GM21390 (cell line): ENCODE measurements around the gene PLN.

Experiments
- ATAC-seq: cut with Tn5 transposase; IDR thresholded peaks from one replicate; pipeline ENCODE4 v1.9.1; 2021; ENCODE audit not compliant: unreplicated experiment

Gene PLN

GRCh38 chr6:118578617-118579016 is 30.5 kb downstream of the PLN start:
- no peak for ATAC-seq

GRCh38 chr6:118579786-118580185 is 31.7 kb downstream of the PLN start:
- no peak for ATAC-seq

GRCh38 chr6:118580585-118581419 is 32.7 kb downstream of the PLN start:
- ATAC-seq, result no peak

- no peak for ATAC-seq
These were observed 33.4 kb downstream of the PLN start for GRCh38 chr6:118581489-118581959.

GRCh38 chr6:118584911-118585310 is 36.8 kb downstream of the PLN start:
- no peak for ATAC-seq

GRCh38 chr6:118586746-118587485 is 38.8 kb downstream of the PLN start:
- no peak for ATAC-seq

GRCh38 chr6:118588626-118589025 is 40.5 kb downstream of the PLN start:
- ATAC-seq, result no peak

- no peak for ATAC-seq
These were observed 41.1 kb downstream of the PLN start for GRCh38 chr6:118589186-118589585.

GRCh38 chr6:118589649-118590365 is 41.7 kb downstream of the PLN start:
- ATAC-seq, result no peak

GRCh38 chr6:118591897-118592296 is 43.8 kb downstream of the PLN start:
- no peak for ATAC-seq

GRCh38 chr6:118594877-118595276 is 46.8 kb downstream of the PLN start:
- ATAC-seq, result no peak

GRCh38 chr6:118596774-118597320 is 48.8 kb downstream of the PLN start:
- no peak for ATAC-seq

GRCh38 chr6:118597636-118598035 is 49.5 kb downstream of the PLN start:
- no peak for ATAC-seq

GRCh38 chr6:118598324-118598723 is 50.2 kb downstream of the PLN start:
- no peak for ATAC-seq

GRCh38 chr6:118602300-118602699 is 54.2 kb downstream of the PLN start:
- no peak for ATAC-seq

- ATAC-seq, result no peak
These were observed 55.3 kb downstream of the PLN start for GRCh38 chr6:118603372-118603771.

- ATAC-seq, result no peak
These were observed 58.2 kb downstream of the PLN start for GRCh38 chr6:118606268-118606667.

GRCh38 chr6:118606858-118607257 is 58.8 kb downstream of the PLN start:
- no peak for ATAC-seq
